HEK293 (cell line): ENCODE data around the gene CFAP45.

Source experiments
- CTCF ChIA-PET: fragments of 350-600 bp; formaldehyde crosslinking; extraction: SDS; loops from one replicate; lab custom pipeline; 2021; ENCODE audit warnings: antibody characterized with exemption; lab: Yijun Ruan, JAX
- POLR2A ChIA-PET: fragments of 300-600 bp; formaldehyde crosslinking; extraction: SDS; loops from one replicate; lab custom pipeline; 2020; ENCODE audit warnings: antibody characterized with exemption, inconsistent platforms; lab: Yijun Ruan, JAX
- H3K27ac ChIP-seq: fragments of 200-500 bp; sonication (Bioruptor generic); 2 replicates; pipeline ENCODE4 v1.5.1; 2014; ENCODE audit warnings: low read depth, low read length, control low read depth, inconsistent platforms; ENCODE audit errors: extremely low read depth
- H3K36me3 ChIP-seq, 2 experiments: fragments of 200-500 bp in 1 of 2; sonication (Bioruptor generic) in 1 of 2; 1 replicate in 1 of 2; 2 replicates in 1 of 2; pipeline ENCODE4 v1.5.1; 2014 to 2017; ENCODE audit warnings: inconsistent platforms in 2 of 2, low read length in 2 of 2; ENCODE audit not compliant: control insufficient read depth in 2 of 2, insufficient read depth in 1 of 2
- H3K4me1 ChIP-seq: fragments of 200-500 bp; sonication (Bioruptor generic); 2 replicates; pipeline ENCODE4 v1.5.1; 2014; ENCODE audit warnings: mild to moderate bottlenecking, low read length, inconsistent platforms; ENCODE audit not compliant: control insufficient read depth, insufficient read depth
- H3K4me3 ChIP-seq: 2 replicates; pipeline ENCODE4 v1.5.1; 2011; ENCODE audit warnings: low read depth, mild to moderate bottlenecking, control low read depth, low read length, moderate library complexity
- H3K9me3 ChIP-seq: fragments of 200-500 bp; sonication (Bioruptor generic); 2 replicates; pipeline ENCODE4 v1.5.1; 2014; ENCODE audit warnings: low read depth, low read length, inconsistent platforms; ENCODE audit not compliant: control insufficient read depth, insufficient read depth
- EGR2 ChIP-seq: fragments of 450-650 bp; formaldehyde crosslinking; IDR thresholded peaks from 2 replicates; pipeline ENCODE4 v1.5.1; 2016; ENCODE audit warnings: low read depth, missing biosample characterization, missing genetic modification characterization
- GLIS1 ChIP-seq: fragments of 450-650 bp; formaldehyde crosslinking; IDR thresholded peaks from 2 replicates; pipeline ENCODE4 v1.5.1; 2016; ENCODE audit warnings: missing biosample characterization, missing genetic modification characterization
- GLIS2 ChIP-seq: fragments of 450-650 bp; formaldehyde crosslinking; IDR thresholded peaks from 2 replicates; pipeline ENCODE4 v1.5.1; 2016; ENCODE audit warnings: missing biosample characterization, missing genetic modification characterization
- KLF1 ChIP-seq: fragments of 450-650 bp; formaldehyde crosslinking; IDR thresholded peaks from 2 replicates; pipeline ENCODE4 v1.5.1; 2016; ENCODE audit warnings: missing biosample characterization, missing genetic modification characterization
- MEIS1 ChIP-seq: sonication (generic); formaldehyde crosslinking; IDR thresholded peaks from 2 replicates; pipeline ENCODE4 v1.8.1; 2022; ENCODE audit warnings: missing genetic modification reagents, mild to moderate bottlenecking, borderline replicate concordance
- ZBTB17 ChIP-seq: fragments of 450-650 bp; formaldehyde crosslinking; IDR thresholded peaks from 2 replicates; pipeline ENCODE4 v1.5.1; 2016; ENCODE audit warnings: missing biosample characterization, missing genetic modification characterization
- ZFHX2 ChIP-seq: fragments of 450-650 bp; formaldehyde crosslinking; conservative IDR thresholded peaks from 2 replicates; pipeline ENCODE4 v1.5.1; 2016; ENCODE audit warnings: missing biosample characterization, missing genetic modification characterization
- ZNF23 ChIP-seq: fragments of 450-650 bp; formaldehyde crosslinking; IDR thresholded peaks from 2 replicates; pipeline ENCODE4 v1.5.1; 2016; ENCODE audit warnings: missing biosample characterization, missing genetic modification characterization, borderline replicate concordance
- ZNF350 ChIP-seq: fragments of 450-650 bp; formaldehyde crosslinking; IDR thresholded peaks from 2 replicates; pipeline ENCODE4 v1.5.0; 2017; ENCODE audit warnings: missing biosample characterization, mild to moderate bottlenecking, missing genetic modification characterization
- ZNF629 ChIP-seq: fragments of 450-650 bp; formaldehyde crosslinking; IDR thresholded peaks from 2 replicates; pipeline ENCODE4 v1.5.1; 2017; ENCODE audit warnings: missing biosample characterization, missing genetic modification characterization
- ZNF747 ChIP-seq: fragments of 450-650 bp; formaldehyde crosslinking; IDR thresholded peaks from 2 replicates; pipeline ENCODE4 v1.5.1; 2016; ENCODE audit warnings: missing biosample characterization, missing genetic modification characterization
- ZNF777 ChIP-seq: fragments of 450-650 bp; formaldehyde crosslinking; IDR thresholded peaks from 2 replicates; pipeline ENCODE4 v1.5.1; 2017; ENCODE audit warnings: missing biosample characterization, missing genetic modification characterization, borderline replicate concordance
- TF ChIP-seq, protein P1 (sequence below): fragments of 450-650 bp; formaldehyde crosslinking; IDR thresholded peaks from 2 replicates; pipeline ENCODE4 v1.5.1; 2016; ENCODE audit warnings: missing biosample characterization, missing genetic modification characterization
- TF ChIP-seq, protein P2 (sequence below): fragments of 450-650 bp; formaldehyde crosslinking; IDR thresholded peaks from 2 replicates; pipeline ENCODE4 v1.5.1; 2016; ENCODE audit warnings: missing biosample characterization, missing genetic modification characterization
- TF ChIP-seq, protein P3 (sequence below): fragments of 450-650 bp; formaldehyde crosslinking; IDR thresholded peaks from 2 replicates; pipeline ENCODE4 v1.5.1; 2017; ENCODE audit warnings: missing biosample characterization, missing genetic modification characterization
- TF ChIP-seq, protein P4 (sequence below): fragments of 450-650 bp; formaldehyde crosslinking; conservative IDR thresholded peaks from 2 replicates; pipeline ENCODE4 v1.5.1; 2016; ENCODE audit warnings: low read depth, missing biosample characterization, missing genetic modification characterization

The CFAP45 gene

DNA sequence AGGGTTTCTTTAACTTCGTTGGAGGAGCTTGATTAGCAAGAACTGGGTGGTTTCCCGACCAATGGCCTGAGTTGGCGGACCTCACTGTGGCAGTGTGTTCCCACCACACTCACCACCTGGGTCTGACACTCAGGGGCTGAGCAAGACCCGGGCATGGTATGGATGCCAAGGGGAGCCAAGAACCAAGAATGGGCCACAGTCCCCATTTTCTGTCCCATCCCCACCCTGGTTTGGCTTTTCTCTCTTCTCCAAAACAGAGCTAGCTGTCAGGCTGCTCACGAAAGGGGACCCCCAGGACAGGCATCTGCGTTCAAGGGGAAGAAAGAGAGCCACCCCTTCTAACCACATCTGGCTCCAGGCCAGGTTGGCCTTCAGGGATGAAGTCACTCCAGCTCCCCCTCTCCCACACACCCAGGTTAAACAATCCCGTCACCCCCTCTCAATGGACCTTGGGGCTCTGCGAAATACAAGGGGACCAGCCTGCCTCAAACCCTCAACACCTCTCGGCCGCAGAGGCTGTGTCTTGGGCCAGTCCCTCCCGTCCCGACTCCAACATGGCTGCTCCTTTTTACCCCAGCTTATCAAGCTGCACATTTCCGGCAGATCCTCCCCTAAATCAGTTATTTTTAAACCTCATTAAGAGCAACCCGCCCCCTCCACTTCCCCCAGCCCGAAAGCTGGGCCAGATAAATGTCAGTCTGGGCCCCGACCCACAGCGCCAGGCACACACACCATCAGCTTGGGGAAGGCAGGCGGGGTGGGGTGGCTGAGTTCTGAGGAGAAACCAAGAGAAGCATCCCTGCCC lies 21.9 kb upstream of the CFAP45 start:
- POLR2A ChIA-PET = interaction anchor here (1.0 to 4.1 kb wide), 3 partner anchors 29 to 148 kb away, joined by 3 to 14 read pairs (median 3); no protein-coding TSS in a partner anchor
- TF ChIP-seq, protein P1, sequence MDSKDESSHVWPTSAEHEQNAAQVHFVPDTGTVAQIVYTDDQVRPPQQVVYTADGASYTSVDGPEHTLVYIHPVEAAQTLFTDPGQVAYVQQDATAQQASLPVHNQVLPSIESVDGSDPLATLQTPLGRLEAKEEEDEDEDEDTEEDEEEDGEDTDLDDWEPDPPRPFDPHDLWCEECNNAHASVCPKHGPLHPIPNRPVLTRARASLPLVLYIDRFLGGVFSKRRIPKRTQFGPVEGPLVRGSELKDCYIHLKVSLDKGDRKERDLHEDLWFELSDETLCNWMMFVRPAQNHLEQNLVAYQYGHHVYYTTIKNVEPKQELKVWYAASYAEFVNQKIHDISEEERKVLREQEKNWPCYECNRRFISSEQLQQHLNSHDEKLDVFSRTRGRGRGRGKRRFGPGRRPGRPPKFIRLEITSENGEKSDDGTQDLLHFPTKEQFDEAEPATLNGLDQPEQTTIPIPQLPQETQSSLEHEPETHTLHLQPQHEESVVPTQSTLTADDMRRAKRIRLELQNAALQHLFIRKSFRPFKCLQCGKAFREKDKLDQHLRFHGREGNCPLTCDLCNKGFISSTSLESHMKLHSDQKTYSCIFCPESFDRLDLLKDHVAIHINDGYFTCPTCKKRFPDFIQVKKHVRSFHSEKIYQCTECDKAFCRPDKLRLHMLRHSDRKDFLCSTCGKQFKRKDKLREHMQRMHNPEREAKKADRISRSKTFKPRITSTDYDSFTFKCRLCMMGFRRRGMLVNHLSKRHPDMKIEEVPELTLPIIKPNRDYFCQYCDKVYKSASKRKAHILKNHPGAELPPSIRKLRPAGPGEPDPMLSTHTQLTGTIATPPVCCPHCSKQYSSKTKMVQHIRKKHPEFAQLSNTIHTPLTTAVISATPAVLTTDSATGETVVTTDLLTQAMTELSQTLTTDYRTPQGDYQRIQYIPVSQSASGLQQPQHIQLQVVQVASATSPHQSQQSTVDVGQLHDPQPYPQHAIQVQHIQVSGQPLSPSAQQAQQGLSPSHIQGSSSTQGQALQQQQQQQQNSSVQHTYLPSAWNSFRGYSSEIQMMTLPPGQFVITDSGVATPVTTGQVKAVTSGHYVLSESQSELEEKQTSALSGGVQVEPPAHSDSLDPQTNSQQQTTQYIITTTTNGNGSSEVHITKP (tag by site-specific recombination) = peak; percentile 89
- TF ChIP-seq ZNF350 (no peak), EGR2 (tag by site-specific recombination) (0 out of 2 replicates have a peak, but pooled peaks have one; percentile 6), ZNF23 (tag by site-specific recombination) (no peak), ZNF747 (tag by site-specific recombination) (no peak), GLIS1 (peak; percentile 68), MEIS1 (CRISPR knock-in tag) (no peak), KLF1 (tag by site-specific recombination) (no peak), GLIS2 (tag by site-specific recombination) (peak; percentile 33), ZFHX2 (tag by site-specific recombination) (peak; percentile 71), ZBTB17 (no peak), ZNF777 (tag by site-specific recombination) (no peak), ZNF629 (peak; percentile 25; the same call in 1 of the 2 replicates)
- TF ChIP-seq, protein P2, sequence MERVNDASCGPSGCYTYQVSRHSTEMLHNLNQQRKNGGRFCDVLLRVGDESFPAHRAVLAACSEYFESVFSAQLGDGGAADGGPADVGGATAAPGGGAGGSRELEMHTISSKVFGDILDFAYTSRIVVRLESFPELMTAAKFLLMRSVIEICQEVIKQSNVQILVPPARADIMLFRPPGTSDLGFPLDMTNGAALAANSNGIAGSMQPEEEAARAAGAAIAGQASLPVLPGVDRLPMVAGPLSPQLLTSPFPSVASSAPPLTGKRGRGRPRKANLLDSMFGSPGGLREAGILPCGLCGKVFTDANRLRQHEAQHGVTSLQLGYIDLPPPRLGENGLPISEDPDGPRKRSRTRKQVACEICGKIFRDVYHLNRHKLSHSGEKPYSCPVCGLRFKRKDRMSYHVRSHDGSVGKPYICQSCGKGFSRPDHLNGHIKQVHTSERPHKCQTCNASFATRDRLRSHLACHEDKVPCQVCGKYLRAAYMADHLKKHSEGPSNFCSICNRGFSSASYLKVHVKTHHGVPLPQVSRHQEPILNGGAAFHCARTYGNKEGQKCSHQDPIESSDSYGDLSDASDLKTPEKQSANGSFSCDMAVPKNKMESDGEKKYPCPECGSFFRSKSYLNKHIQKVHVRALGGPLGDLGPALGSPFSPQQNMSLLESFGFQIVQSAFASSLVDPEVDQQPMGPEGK (tag by site-specific recombination) = 0 out of 2 replicates have a peak, but pooled peaks have one; percentile 11
- TF ChIP-seq, protein P3, sequence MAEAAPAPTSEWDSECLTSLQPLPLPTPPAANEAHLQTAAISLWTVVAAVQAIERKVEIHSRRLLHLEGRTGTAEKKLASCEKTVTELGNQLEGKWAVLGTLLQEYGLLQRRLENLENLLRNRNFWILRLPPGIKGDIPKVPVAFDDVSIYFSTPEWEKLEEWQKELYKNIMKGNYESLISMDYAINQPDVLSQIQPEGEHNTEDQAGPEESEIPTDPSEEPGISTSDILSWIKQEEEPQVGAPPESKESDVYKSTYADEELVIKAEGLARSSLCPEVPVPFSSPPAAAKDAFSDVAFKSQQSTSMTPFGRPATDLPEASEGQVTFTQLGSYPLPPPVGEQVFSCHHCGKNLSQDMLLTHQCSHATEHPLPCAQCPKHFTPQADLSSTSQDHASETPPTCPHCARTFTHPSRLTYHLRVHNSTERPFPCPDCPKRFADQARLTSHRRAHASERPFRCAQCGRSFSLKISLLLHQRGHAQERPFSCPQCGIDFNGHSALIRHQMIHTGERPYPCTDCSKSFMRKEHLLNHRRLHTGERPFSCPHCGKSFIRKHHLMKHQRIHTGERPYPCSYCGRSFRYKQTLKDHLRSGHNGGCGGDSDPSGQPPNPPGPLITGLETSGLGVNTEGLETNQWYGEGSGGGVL (tag by site-specific recombination) = peak; percentile 71
- TF ChIP-seq, protein P4, sequence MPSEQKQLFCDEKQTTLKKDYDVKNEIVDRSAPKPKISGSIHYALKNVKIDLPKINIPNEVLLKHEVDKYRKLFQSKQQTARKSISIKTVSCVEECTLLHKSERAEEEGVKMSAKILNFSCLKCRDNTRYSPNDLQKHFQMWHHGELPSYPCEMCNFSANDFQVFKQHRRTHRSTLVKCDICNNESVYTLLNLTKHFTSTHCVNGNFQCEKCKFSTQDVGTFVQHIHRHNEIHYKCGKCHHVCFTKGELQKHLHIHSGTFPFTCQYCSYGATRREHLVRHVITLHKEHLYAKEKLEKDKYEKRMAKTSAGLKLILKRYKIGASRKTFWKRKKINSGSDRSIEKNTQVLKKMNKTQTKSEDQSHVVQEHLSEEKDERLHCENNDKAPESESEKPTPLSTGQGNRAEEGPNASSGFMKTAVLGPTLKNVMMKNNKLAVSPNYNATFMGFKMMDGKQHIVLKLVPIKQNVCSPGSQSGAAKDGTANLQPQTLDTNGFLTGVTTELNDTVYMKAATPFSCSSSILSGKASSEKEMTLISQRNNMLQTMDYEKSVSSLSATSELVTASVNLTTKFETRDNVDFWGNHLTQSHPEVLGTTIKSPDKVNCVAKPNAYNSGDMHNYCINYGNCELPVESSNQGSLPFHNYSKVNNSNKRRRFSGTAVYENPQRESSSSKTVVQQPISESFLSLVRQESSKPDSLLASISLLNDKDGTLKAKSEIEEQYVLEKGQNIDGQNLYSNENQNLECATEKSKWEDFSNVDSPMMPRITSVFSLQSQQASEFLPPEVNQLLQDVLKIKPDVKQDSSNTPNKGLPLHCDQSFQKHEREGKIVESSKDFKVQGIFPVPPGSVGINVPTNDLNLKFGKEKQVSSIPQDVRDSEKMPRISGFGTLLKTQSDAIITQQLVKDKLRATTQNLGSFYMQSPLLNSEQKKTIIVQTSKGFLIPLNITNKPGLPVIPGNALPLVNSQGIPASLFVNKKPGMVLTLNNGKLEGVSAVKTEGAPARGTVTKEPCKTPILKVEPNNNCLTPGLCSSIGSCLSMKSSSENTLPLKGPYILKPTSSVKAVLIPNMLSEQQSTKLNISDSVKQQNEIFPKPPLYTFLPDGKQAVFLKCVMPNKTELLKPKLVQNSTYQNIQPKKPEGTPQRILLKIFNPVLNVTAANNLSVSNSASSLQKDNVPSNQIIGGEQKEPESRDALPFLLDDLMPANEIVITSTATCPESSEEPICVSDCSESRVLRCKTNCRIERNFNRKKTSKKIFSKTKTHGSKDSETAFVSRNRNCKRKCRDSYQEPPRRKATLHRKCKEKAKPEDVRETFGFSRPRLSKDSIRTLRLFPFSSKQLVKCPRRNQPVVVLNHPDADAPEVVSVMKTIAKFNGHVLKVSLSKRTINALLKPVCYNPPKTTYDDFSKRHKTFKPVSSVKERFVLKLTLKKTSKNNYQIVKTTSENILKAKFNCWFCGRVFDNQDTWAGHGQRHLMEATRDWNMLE = no peak
- TF ChIP-seq, all 188 proteins: peak for 8
- peaks cover 13% of the 10 kb centered on the region for H3K4me1 ChIP-seq
- H3K27ac ChIP-seq = no peak overlapping the region; the same call in 1 of the 2 replicates
- H3K9me3 ChIP-seq = no peaks in the 10 kb centered on the region
- CTCF ChIA-PET = interaction anchor here (0.7 to 2.2 kb wide), 5 partner anchors 15 to 1718 kb away, joined by 3 to 14 read pairs (median 4); no protein-coding TSS in a partner anchor
- peak overlapping the region; percentile 64 for H3K4me3 ChIP-seq
- H3K36me3 ChIP-seq = peaks cover 6 to 56% of the 10 kb centered on the region in 2 experiments; a peak in 2 of 3 replicates
